ENCODE data around the gene TRIM72.

The TRIM72 gene

GRCh38 chr16:31256466-31256865, 42.5 kb downstream of the TRIM72 start:
- H3K27ac ChIP-seq: no peak overlapping the region
- TF ChIP-seq CTCF (conservative IDR thresholded peaks at IDR 0.05): no peak

GRCh38 chr16:31258366-31258765, 44.4 kb downstream of the TRIM72 start:
- no peak overlapping the region for H3K27ac ChIP-seq
- TF ChIP-seq CTCF (conservative IDR thresholded peaks at IDR 0.05): no peak

- no peak overlapping the region for H3K27ac ChIP-seq
- TF ChIP-seq CTCF (conservative IDR thresholded peaks at IDR 0.05): no peak
These were observed 46.4 kb downstream of the TRIM72 start for GRCh38 chr16:31260136-31260931.

GRCh38 chr16:31262084-31262483, 48.2 kb downstream of the TRIM72 start:
- H3K27ac ChIP-seq: no peak overlapping the region
- no peak for TF ChIP-seq CTCF (conservative IDR thresholded peaks at IDR 0.05)

GRCh38 chr16:31265329-31266245, 51.7 kb downstream of the TRIM72 start:
- no peak for TF ChIP-seq CTCF (conservative IDR thresholded peaks at IDR 0.05)
- no peak overlapping the region for H3K27ac ChIP-seq

- no peak for TF ChIP-seq CTCF (conservative IDR thresholded peaks at IDR 0.05)
These were observed 53.6 kb downstream of the TRIM72 start for GRCh38 chr16:31267332-31268032.

GRCh38 chr16:31268033-31268365, 54.1 kb downstream of the TRIM72 start:
- no peak overlapping the region for H3K27ac ChIP-seq
- TF ChIP-seq CTCF (conservative IDR thresholded peaks at IDR 0.05): no peak

More at GRCh38 chr16:31267332-31268032, 53.6 kb downstream of the TRIM72 start:
- no peak overlapping the region for H3K27ac ChIP-seq

Data from VCaP (cell line).